Measurements from ENCODE around the gene FAM193B.

The FAM193B gene

GRCh38 chr5:177492841-177493240 is 61.5 kb downstream of the FAM193B start:
- H3K27me3 ChIP-seq (ENCODE audit: control insufficient read depth, low read length), result peaks cover 1% of the 10 kb centered on the region
- H3K27ac ChIP-seq (ENCODE audit: low read depth, low read length), result no peak overlapping the region
- H3K9me2 ChIP-seq (replicated peaks; ENCODE audit: control insufficient read depth, low read length), result no peaks in the 10 kb centered on the region
- H3K79me2 ChIP-seq (ENCODE audit: control insufficient read depth, low read length), result peaks cover 4% of the 10 kb centered on the region; the same call in 1 of the 2 replicates
- no peaks in the 10 kb centered on the region for H3K9me3 ChIP-seq (ENCODE audit: control insufficient read depth, insufficient read depth, low read length)
- H3K4me2 ChIP-seq (ENCODE audit: low read length), result no peak overlapping the region
- H3K36me3 ChIP-seq (ENCODE audit: control insufficient read depth, low read length), result peaks cover 7% of the 10 kb centered on the region; the same call in 1 of the 2 replicates
- H3K4me3 ChIP-seq (ENCODE audit: low read length), result no peak overlapping the region
- no peak for TF ChIP-seq EZH2phosphoT487 (IDR thresholded peaks at IDR 0.05; ENCODE audit: borderline replicate concordance, low read length)
- TF ChIP-seq, protein P1, sequence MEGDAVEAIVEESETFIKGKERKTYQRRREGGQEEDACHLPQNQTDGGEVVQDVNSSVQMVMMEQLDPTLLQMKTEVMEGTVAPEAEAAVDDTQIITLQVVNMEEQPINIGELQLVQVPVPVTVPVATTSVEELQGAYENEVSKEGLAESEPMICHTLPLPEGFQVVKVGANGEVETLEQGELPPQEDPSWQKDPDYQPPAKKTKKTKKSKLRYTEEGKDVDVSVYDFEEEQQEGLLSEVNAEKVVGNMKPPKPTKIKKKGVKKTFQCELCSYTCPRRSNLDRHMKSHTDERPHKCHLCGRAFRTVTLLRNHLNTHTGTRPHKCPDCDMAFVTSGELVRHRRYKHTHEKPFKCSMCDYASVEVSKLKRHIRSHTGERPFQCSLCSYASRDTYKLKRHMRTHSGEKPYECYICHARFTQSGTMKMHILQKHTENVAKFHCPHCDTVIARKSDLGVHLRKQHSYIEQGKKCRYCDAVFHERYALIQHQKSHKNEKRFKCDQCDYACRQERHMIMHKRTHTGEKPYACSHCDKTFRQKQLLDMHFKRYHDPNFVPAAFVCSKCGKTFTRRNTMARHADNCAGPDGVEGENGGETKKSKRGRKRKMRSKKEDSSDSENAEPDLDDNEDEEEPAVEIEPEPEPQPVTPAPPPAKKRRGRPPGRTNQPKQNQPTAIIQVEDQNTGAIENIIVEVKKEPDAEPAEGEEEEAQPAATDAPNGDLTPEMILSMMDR (IDR thresholded peaks at IDR 0.05; ENCODE audit: low read depth, low read length, poor library complexity, severe bottlenecking), result no peak
- peaks cover 5% of the 10 kb centered on the region; the same call in 1 of the 2 replicates for H3F3A ChIP-seq (ENCODE audit: control insufficient read depth, insufficient read depth)
- H4K20me1 ChIP-seq (ENCODE audit: control insufficient read depth, insufficient read depth, low read depth, low read length), result peaks cover 5% of the 10 kb centered on the region; the same call in 1 of the 2 replicates
- H3K4me1 ChIP-seq (ENCODE audit: control insufficient read depth, low read length), result peaks cover 60% of the 10 kb centered on the region

GRCh38 chr5:177491983-177492746 is 62.2 kb downstream of the FAM193B start:
- H3K36me3 ChIP-seq (ENCODE audit: control insufficient read depth, low read length), result peaks cover 9% of the 10 kb centered on the region; the same call in 1 of the 2 replicates
- peaks cover 5% of the 10 kb centered on the region; the same call in 1 of the 2 replicates for H3F3A ChIP-seq (ENCODE audit: control insufficient read depth, insufficient read depth)
- H3K4me2 ChIP-seq (ENCODE audit: low read length), result no peak overlapping the region
- peaks cover 57% of the 10 kb centered on the region for H3K4me1 ChIP-seq (ENCODE audit: control insufficient read depth, low read length)
- H4K20me1 ChIP-seq (ENCODE audit: control insufficient read depth, insufficient read depth, low read depth, low read length), result peaks cover 5% of the 10 kb centered on the region; the same call in 1 of the 2 replicates
- TF ChIP-seq, protein P1 (IDR thresholded peaks at IDR 0.05; ENCODE audit: low read depth, low read length, poor library complexity, severe bottlenecking), result no peak
- TF ChIP-seq EZH2phosphoT487 (IDR thresholded peaks at IDR 0.05; ENCODE audit: borderline replicate concordance, low read length), result no peak
- H3K4me3 ChIP-seq (ENCODE audit: low read length), result no peak overlapping the region
- no peaks in the 10 kb centered on the region for H3K9me3 ChIP-seq (ENCODE audit: control insufficient read depth, insufficient read depth, low read length)
- H3K27me3 ChIP-seq (ENCODE audit: control insufficient read depth, low read length), result no peaks in the 10 kb centered on the region
- no peak overlapping the region for H3K27ac ChIP-seq (ENCODE audit: low read depth, low read length)
- H3K9me2 ChIP-seq (replicated peaks; ENCODE audit: control insufficient read depth, low read length), result no peaks in the 10 kb centered on the region
- H3K79me2 ChIP-seq (ENCODE audit: control insufficient read depth, low read length), result peaks cover 4% of the 10 kb centered on the region; the same call in 1 of the 2 replicates

- Histone ChIP-seq H3K4me1 (ENCODE audit: control insufficient read depth, low read length) (peaks cover 55% of the 10 kb centered on the region), H3K27me3 (ENCODE audit: control insufficient read depth, low read length) (no peaks in the 10 kb centered on the region), H3F3A (ENCODE audit: control insufficient read depth, insufficient read depth) (peaks cover 5% of the 10 kb centered on the region; the same call in 1 of the 2 replicates), H3K9me2 (replicated peaks; ENCODE audit: control insufficient read depth, low read length) (no peaks in the 10 kb centered on the region), H3K4me2 (ENCODE audit: low read length) (no peak overlapping the region), H4K20me1 (ENCODE audit: control insufficient read depth, insufficient read depth, low read depth, low read length) (peaks cover 4% of the 10 kb centered on the region; the same call in 1 of the 2 replicates), H3K4me3 (ENCODE audit: low read length) (no peak overlapping the region), H3K36me3 (ENCODE audit: control insufficient read depth, low read length) (peaks cover 10% of the 10 kb centered on the region; the same call in 1 of the 2 replicates), H3K79me2 (ENCODE audit: control insufficient read depth, low read length) (peaks cover 2% of the 10 kb centered on the region; the same call in 1 of the 2 replicates), H3K27ac (ENCODE audit: low read depth, low read length) (no peak overlapping the region), H3K9me3 (ENCODE audit: control insufficient read depth, insufficient read depth, low read length) (no peaks in the 10 kb centered on the region)
- TF ChIP-seq, protein P1 (IDR thresholded peaks at IDR 0.05; ENCODE audit: low read depth, low read length, poor library complexity, severe bottlenecking), result peak; percentile 60
- TF ChIP-seq EZH2phosphoT487 (IDR thresholded peaks at IDR 0.05; ENCODE audit: borderline replicate concordance, low read length), result no peak
Observed at GRCh38 chr5:177491429-177491945, 62.9 kb downstream of the FAM193B start.
